ENCODE measurements around the gene TTC7B.

DNA sequence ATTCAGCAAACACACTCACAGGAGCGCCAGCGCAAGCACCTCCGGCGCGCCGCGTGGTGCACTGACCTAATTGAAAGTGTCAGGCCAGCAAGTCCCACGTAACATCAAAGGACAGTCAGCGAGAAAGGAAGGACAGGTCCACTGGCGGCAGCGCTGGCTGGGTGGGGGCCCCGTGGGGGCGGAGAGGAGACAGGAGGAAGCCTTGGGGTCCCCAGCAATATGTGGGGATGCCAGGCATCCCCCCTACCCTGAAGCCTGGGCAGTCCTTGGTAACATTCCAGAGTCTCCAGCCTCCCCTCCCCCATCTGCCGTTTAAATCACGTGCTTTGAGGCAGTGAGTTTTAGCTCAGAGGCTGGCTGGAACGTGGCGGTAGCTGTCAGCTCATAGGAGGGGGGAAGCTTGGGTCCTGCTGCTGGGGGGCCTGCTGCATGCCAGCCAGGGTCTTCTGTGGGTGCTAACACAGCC is 260.2 kb downstream of the TTC7B start:
- TF ChIP-seq ZNF274 (IDR thresholded peaks at IDR 0.05; ENCODE audit: low read depth, low read length) (no peak), YY1 (IDR thresholded peaks at IDR 0.05; ENCODE audit: insufficient read depth, insufficient read length) (no peak)

Measured in NT2/D1 (cell line).